ENCODE data around the gene CCK. TPM values are rescaled to one million over a fixed set of nuclear protein-coding genes. Genes with fewer than 3 reads are reported as not detected.

Gene CCK
- polyA plus RNA-seq, 3 donors from 2014 or later: not detected

DNA sequence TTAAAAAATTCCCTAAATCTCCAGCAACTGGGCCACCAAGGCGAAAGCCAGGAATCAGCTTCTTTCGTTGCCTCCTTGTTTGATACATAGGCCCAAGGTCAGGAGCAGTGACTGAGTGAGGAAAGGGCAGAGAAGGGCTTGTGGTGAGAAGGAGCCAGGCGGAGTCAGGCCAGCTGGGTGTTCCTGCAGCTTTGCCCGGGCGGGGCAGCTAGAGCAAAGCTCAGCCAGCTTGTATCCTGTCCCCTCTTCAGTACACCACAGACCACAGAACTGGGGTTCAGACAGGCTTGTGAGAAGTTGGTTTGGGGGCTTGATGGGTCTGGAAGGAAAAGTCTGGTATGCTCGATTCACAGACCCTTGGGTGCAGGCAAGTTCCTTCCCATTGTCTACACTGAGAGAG lies 52.6 kb downstream of the CCK start:
- no peaks in the 10 kb centered on the region for H3K9me3 Mint-ChIP-seq
- DNase-seq: no peak
- peak overlapping the region; percentile 39 to 80 (median 64) for H3K27ac Mint-ChIP-seq
- H3K36me3 Mint-ChIP-seq: peaks cover 26 to 29% (median 29%) of the 10 kb centered on the region in 3 donors
- H3K4me3 Mint-ChIP-seq: peak overlapping the region; percentile 32 to 49 (median 33)
- peaks cover 51 to 58% of the 10 kb centered on the region in 2 donors for H3K4me1 Mint-ChIP-seq
- H3K27me3 Mint-ChIP-seq (ENCODE audit: low read depth in 3 of 3): peaks cover 0 to 2% (median 2%) of the 10 kb centered on the region in 3 donors

DNA sequence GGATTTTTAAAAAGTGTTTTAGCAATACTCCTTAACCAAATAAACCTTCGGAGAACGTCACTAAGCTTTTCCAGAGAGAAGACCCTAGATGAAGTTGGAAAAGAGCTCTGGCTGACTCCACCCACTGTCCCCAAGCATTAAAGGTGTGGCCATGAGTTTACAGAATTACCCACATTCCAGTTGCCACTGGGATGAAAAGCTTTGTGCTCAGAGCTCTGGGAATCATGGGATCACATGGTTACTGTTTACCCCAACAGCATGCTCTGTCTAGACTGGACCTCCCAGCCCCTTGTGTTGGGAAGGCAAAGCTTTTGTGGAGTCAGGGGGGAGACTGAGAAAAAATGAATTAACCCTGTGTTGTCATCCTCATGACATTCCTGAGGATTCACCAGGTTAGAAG lies 55.3 kb downstream of the CCK start:
- Mint-ChIP-seq H3K27ac (no peak overlapping the region), H3K4me1 (peaks cover 30 to 34% of the 10 kb centered on the region in 2 donors), H3K4me3 (no peak overlapping the region), H3K36me3 (peaks cover 29 to 33% (median 33%) of the 10 kb centered on the region in 3 donors), H3K27me3 (ENCODE audit: low read depth in 3 of 3) (peaks cover 0 to 2% (median 0%) of the 10 kb centered on the region in 3 donors), H3K9me3 (no peaks in the 10 kb centered on the region)
- DNase-seq: no peak

- Mint-ChIP-seq H3K27me3 (ENCODE audit: low read depth in 3 of 3) (no peaks in the 10 kb centered on the region), H3K27ac (no peak overlapping the region), H3K9me3 (no peaks in the 10 kb centered on the region), H3K4me3 (no peak overlapping the region), H3K4me1 (peaks cover 25 to 26% of the 10 kb centered on the region in 2 donors), H3K36me3 (peaks cover 30 to 37% (median 34%) of the 10 kb centered on the region in 3 donors)
- no peak for DNase-seq
Observed at GRCh38 chr3:42209917-42210316, 56.1 kb downstream of the CCK start.

Other genes with a start within 250 kb of the CCK start
- gene TRAK1, start 174.8 kb downstream of the CCK start, polyA plus RNA-seq: 1 to 10 TPM; 2.1 to 7.8 (median 4.4) TPM
- not detected for gene LYZL4, start 144.4 kb upstream of the CCK start, polyA plus RNA-seq
- 1 to 10 TPM in 1 of 3 donors, under 1 TPM in 2; 0.30 to 1.8 (median 0.60) TPM for gene VIPR1, start 236.5 kb upstream of the CCK start, polyA plus RNA-seq

Measured in immature natural killer cell (primary cell).